NCI-H128 (cell line): ENCODE results near the gene DIP2C.
"Not testable (repeated sequence)": the region's sequence is repeated elsewhere in the genome, so short reads cannot be mapped to it uniquely, and the experiment has no call there.

Experiments used
- DNase-seq: peaks from one replicate; lab custom pipeline; 2025; ENCODE audit not compliant: unreplicated experiment; lab: John Stamatoyannopoulos, UW

DIP2C gene

DNA sequence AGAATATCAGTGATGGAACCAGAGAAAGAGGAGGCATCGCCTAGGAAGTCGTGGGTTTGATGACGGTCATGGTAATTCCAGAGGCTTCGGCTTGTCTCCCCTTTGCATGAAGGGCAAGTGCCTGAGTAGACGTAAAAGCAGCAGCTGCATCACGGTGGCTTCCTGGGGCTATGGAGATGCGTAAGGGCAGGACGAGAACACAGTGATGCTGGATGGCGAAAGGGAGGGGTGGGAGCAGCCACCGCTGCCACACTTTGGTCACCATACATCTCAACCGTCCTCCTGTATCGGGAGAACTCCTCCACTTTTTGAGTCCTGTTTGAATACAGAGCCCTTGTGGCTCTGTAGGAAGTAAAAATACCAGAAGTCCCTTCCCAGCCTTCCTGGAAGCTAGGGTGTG lies 371.5 kb downstream of the DIP2C start:
- no peak for DNase-seq

- DNase-seq = no peak
These were observed 372.1 kb downstream of the DIP2C start for GRCh38 chr10:317271-317769.

GRCh38 chr10:316390-316789 lies 373.1 kb downstream of the DIP2C start:
- DNase-seq = no peak

DNA sequence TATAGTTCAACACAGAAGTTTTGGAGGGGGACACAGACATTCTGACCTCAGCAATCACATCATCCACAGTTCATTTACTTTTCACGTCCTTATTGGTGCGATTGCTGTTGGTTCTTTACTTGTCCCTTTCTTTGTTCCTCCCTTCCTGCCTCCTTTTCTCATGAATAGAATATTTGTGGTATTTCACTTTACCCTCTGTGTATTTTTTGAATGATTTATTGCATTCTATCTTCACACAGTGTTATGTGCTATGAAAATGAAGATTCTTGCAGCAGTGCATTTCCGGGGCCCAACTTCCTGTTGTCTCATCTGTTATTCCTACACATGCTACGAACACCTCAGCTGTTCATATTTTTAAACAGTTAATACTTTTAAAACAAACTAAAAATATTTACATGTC lies 374.6 kb downstream of the DIP2C start:
- no peak for DNase-seq

DNA sequence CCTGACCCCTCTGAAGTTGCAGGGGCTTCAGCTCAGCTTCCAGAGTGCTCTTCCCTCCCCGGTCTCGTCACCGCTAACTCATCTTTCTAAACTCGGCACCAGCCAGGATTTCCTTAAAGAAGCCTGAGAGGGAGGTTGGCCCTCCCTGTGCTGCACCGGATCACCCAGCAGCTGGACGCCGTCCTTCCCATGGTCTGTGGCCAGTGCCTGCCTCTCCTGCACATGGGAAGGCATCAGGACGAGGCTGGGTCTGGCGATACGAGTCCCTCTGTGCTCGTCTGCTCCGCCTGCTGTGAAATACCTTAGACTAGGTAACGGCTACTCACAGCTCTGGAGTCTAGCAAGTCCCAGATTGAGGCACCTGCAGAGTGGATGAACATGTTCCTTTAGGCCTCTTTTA lies 375.1 kb downstream of the DIP2C start:
- DNase-seq = no peak

- no peak for DNase-seq
These were observed 377.4 kb downstream of the DIP2C start for GRCh38 chr10:311901-312665.

GRCh38 chr10:310976-311639 lies 378.4 kb downstream of the DIP2C start:
- no peak for DNase-seq

GRCh38 chr10:310371-310770 lies 379.1 kb downstream of the DIP2C start:
- no peak for DNase-seq

DNA sequence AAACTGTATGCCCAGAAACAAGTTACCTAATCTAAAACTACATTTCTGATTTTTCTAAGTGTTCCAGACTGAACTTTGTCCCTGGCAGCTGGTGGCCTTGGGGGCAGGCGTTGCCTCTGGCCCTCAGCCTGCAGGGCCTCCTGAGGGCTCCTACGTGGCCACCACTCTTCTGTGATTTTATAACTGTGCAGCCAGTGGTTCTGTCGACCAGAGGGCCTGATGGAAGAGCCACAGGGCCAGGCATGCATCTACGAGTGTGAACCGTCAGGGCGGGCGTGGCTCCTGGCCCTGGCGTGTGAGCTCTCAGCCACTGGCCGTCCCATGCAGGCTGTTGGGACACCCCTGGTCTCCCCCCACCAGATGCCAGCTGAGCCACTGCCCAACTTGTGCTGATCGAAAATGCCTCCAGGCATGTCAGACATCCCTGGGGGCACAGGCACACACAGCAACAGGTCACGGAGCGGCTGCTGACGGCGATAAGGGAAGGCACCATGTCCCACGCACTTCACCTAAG lies 380.8 kb downstream of the DIP2C start:
- DNase-seq = no peak

GRCh38 chr10:308101-308500 lies 381.4 kb downstream of the DIP2C start:
- no peak for DNase-seq

- DNase-seq = no peak
These were observed 381.8 kb downstream of the DIP2C start for GRCh38 chr10:307659-308058.

- DNase-seq = peak; percentile 21
These were observed 382.7 kb downstream of the DIP2C start for GRCh38 chr10:306675-307185.

DNA sequence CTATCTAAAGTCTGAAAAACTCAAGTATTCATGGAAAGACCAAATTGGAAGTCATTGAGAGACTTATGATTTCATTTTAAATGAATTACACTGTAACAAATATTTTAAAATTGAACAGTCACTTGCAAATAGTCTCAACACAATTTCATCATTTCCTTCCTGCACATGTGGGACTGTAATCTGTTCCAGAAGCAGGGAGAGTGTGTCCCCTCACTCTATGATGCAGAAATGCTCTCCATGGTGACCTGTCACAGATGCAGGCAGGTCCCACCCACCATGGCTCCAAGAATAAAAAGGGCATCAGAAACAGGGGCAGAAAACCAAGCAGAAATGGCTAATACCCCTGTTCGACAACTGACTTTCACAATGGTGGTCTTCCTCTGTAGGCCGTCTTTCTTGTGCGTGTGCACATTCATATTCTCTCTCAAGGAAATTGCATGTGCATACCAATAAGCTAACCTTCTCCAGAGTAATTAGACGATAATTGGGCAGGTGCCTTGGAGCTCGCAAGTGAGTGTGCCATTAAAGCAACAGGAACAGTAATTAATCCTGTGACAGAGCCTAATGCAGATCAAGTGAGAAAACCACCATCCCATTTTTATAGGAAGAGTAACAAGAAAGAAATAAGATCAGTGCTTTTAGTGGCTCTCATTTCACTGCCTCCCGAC lies 383.3 kb downstream of the DIP2C start:
- no peak for DNase-seq

- DNase-seq = no peak
These were observed 384.4 kb downstream of the DIP2C start for GRCh38 chr10:305034-305433.

DNA sequence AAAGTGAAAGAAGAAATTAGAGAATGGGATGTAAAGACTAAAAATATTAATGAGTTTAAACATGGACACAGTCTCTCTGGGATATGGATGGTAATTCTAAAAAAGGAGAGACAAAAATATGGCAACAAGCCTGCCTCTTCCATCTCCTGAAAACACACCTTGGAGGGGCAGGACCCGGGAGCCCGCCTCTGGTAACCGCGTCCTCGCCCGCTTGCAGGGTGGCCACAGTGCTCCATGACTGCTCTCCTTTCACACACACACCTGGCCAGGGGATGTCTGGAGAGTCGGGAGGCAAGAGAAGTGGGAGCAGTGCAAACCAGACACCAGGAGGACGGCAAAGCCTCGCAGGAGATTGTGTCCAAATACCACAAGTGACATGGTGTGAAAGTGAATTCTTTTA lies 387.9 kb downstream of the DIP2C start:
- no peak for DNase-seq

- not testable (repeated sequence) for DNase-seq
These were observed 388.9 kb downstream of the DIP2C start for GRCh38 chr10:300580-300979.

GRCh38 chr10:299969-300368 lies 389.5 kb downstream of the DIP2C start:
- DNase-seq = no peak

DNA sequence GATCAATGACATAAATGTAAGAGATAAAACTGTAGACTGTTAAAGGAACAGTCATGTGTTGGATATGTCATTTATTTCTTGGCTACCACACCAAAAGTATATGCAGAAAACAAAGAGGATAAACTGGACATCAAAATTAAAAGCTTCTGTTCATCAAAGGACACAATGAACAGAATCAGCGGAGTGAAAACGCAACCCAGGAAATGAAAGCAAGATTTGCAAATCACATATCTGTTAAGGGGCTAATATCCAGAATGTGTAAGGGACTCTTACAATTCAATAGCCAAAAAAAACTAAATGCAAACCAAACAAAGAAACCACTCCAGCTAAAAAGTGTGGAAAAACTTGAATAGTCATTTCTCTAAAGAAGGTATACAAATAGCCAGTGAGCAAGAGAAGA lies 390.0 kb downstream of the DIP2C start:
- no peak for DNase-seq

DNA sequence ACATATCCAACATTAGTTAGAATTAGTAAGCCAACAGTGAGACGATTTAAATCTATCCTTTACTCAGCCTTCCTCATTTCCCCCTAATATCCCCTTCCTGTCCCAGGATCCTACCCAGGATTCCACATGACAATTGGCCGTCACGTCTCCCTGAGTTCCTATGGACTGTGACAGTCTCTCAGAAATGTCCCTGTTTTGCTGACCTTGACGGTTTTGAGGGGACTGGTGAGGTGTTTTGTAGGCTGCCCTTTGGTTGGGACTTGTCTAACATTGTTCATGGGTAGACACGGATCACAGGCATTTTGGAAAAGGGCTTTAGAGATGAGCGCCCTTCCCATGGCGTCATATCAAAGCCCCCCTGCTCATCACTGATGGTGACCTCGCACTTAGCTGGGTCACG lies 391.4 kb downstream of the DIP2C start:
- no peak for DNase-seq

- no peak for DNase-seq
These were observed 391.9 kb downstream of the DIP2C start for GRCh38 chr10:297567-297966.

DNA sequence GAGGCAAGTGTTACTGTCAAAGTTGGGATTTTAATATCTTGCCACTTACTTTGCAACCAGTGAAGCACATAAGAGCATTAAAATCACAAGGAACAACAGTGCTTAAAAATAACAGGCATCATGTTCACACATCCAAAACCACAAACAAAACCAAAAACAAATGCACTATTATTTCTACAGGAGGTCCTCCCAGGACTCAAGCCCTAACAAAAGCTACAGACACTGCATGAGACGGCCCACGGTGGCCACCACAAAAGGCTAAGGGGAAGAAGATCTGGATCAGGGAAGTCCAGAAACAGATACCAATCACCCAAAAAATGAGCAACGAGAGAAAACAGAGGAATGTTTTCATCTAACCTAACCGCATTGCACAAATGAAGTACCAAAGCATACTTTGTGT lies 395.8 kb downstream of the DIP2C start:
- no peak for DNase-seq
